GM18526 (cell line): ENCODE data around the gene PLA2R1.

Source experiments
- POLR2A ChIP-seq: IDR thresholded peaks from 3 replicates; pipeline ENCODE4 v1.6.1; 2011; ENCODE audit not compliant: insufficient read length; ENCODE audit errors: extremely low read depth

The PLA2R1 gene

DNA sequence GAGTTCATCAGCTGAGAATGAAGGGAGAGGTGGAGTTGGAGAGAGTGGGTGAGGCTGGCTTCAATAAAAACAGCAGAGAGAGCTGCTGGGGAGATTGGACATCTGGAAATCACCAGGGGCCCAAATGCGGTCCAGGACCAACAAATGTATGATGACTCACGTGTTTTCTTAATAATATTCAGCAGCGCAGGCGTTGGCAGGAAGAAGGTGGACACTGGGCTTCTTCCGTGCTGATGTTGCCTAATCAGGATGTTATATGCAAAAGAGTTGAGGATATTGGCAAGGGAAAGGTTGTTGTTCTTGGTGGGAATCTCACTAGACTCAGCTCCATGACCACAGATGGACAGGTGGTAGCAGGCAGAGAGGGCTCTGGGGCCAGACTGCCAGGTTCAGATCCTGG, 12.8 kb upstream of the PLA2R1 start:
- TF ChIP-seq POLR2A: no peak

DNA sequence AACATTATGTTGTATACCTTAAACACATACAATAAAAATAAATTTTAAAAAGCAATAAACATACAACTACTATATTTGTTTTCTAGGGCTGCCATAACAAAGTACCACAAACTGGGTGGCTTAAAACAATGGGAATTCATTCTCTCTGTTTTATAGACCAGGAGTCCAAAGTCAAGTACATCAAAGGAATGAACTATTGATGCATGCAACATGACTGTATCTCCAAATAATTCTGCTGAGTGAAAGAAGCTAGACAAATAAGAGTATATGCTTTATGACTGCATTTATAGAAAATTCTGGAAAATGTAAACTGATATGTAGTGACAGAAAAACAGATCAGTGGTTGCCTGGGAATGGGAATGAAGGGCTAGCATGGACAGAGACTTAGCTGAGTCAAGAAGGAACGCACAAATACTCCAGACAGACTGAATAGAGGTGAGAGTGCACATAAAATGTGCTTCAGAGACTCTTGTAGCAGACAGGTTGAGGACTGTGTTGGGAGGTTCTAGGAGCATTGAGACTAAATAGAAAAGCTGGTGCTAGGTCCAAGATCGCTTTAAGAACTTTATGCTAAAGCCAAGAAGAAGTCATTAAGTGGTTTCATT, 11.0 kb upstream of the PLA2R1 start:
- no peak for TF ChIP-seq POLR2A

DNA sequence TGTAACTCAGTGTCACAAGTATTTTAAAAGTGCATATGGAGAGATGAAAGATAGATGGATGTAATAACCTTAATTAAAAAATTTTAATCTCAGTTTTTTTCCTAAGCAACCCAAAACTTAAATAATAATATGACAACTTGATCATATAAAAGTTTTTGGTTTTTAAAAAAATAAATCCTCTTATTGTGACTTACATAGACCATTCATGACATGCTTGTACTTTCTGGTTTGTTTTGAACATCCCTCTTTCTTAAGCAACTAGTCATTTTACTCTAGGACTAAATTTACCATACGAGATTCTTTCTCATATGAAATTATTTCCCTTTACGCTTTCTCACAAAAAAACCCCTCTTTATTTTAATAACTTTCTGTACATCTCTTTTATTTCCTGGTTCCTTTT, 6.5 kb upstream of the PLA2R1 start:
- no peak for TF ChIP-seq POLR2A

DNA sequence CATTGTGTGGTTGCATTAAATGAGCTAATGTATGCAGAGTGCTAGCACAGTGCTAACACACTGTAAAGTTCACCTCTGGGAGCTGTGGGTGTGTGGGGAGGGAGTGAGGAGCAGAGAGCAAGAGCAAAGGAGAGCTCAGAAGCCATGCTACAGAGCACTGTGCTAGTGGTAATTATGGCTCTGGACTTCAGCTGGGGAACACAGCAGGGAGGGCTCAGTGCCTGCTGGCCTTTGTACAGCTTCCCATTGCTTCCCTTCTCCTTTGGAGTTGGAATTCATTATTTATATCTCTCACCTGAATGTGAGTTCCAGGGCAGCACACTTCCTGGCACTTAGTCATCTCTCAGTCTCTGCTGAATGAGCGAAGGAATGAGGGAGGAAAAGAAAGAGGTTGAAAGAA, 2.5 kb upstream of the PLA2R1 start:
- no peak for TF ChIP-seq POLR2A

DNA sequence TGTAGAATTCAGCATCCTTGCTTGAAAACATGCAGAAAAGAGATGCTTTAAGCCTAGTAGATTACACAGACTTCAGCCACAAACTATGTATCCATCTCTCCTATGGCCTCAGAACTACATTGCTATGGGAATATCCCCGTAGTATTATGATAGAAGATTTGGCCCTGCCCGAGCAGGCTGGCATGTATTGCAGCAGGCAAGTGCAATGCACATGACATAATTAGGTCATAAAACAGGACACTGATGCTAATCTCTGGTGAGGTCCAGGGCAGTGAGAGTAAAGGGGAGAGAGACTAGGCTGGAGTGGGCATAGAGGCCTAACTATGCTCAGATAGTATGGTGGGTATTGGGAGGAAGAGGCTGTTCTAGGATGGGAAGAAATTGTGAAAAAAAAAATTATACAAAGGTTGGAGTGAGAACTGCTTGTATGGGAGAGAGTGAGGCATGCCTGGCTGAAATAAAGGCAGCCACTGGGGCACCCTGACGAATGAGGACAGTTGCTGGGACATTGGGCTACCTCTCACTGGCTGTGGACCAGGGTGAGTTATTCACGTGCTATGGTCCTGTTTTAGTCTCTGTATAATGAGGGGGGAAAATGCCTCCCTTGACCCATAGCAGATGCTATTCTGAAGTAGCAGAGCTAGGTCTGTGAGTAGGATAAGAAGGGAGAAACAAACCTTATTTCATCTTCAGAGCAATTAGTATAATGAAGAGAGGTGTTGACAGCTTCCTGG, 1.6 kb upstream of the PLA2R1 start:
- TF ChIP-seq POLR2A: no peak

DNA sequence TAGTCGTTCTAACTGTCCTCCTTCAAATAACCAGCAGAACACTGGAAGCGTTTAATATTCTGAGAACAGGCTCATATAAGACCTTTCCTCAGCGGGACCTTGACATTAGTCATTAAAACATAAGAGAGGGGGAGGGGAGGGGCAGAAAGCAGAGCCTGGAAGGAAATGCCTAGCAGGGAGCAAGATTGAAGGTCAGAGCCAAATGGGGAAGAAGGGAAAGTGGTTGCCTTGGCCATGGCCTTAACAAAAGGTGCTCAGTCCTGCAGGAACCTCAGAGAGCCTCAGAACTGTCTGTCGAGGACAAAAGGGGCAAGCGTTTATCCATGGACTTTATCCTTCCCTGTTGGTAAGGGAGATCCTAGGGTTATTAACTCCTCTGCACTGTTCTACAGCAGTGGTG, 856 bp upstream of the PLA2R1 start:
- TF ChIP-seq POLR2A: no peak

DNA sequence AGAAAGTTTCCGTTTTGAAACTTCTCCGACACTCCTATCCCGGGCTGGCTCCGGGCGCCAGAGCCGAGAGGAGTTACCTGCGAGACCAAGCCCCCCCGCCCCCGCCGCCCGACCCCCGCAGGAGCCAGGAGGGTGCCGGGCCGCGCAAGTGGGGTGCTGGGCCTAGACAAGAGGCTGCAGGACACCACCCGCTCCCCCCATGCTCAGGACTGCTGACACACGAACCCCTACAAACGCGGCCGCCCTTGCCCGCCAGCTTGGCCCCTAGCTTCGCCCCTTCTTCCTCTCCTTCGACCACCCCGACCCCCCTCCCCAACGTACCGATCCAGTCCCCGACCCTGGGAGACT, 497 bp downstream of the PLA2R1 start:
- TF ChIP-seq POLR2A: no peak

DNA sequence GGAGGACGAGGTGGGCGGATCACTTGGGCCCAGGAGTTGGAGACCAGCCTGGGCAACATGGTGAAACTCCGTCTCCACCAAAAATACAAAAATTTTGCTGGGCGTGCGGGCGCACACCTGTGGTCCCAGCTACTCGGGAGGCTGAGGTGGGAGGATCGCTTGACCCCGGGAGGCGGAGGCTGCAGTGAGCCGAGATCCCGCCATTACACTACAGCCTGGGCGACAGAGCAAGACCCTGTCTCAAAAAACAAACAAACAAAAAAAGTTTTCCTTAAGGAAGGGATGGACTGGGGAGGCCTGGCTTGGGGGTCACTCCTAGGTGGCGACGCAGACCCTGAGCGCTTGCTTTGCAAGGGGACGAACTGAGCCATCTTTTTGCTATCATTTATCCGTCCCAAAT, 882 bp downstream of the PLA2R1 start:
- no peak for TF ChIP-seq POLR2A

DNA sequence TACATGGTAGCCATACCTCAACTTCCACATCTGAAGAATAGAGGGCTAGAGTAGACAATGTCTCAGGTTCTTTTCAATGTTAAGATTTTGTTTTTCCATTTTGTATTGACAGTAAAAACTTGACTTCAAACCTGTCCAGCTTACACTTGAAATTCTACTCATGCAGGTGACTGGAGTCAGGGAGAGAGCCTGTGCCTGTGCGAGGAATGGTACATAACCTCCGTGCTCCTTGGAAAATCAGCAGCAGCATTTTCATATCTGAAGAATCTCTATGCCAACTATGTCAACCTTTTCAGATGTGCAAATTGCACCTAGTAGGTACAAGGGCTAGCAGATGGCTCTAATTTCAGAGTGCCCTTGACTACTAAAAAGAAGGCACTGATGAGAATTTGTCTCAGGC, 2.1 kb downstream of the PLA2R1 start:
- no peak for TF ChIP-seq POLR2A

DNA sequence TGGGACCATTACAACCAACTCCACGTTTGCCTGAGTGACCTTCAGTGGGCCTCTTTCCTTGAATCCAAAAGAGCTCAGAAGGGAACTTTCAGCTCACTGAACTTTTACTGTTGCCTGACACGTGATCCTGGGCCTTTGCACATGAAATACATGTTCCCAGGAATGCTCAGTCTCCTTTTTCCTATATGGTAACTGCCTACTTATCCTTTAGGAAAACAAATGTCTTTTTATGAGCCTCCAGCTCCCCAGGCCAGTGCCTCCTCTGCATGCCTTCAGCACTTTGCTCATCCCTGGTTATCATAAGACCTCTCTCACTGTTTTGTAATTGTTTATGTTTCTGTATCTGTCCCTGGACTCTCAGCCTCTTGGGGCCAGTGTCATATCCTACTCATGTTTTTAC, 5.1 kb downstream of the PLA2R1 start:
- TF ChIP-seq POLR2A: no peak

DNA sequence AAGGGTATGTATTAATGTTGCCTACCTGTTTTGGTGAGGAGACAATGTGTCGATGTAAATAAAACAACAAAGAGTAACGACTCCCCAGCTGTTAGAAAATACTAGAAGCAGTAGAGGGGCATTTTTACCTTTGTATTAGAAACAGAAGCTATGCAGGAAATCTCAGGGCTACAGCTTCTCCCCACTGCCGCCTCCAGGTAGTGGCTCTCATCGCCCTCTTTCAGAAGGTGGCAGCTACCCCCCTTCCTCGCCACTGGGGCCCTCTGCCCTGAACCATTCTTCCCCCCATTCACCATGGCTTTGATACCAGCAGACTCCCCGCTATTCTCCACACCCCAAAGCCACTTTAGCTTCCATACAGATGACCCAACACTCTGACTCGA, 6.7 kb downstream of the PLA2R1 start:
- TF ChIP-seq POLR2A: no peak

DNA sequence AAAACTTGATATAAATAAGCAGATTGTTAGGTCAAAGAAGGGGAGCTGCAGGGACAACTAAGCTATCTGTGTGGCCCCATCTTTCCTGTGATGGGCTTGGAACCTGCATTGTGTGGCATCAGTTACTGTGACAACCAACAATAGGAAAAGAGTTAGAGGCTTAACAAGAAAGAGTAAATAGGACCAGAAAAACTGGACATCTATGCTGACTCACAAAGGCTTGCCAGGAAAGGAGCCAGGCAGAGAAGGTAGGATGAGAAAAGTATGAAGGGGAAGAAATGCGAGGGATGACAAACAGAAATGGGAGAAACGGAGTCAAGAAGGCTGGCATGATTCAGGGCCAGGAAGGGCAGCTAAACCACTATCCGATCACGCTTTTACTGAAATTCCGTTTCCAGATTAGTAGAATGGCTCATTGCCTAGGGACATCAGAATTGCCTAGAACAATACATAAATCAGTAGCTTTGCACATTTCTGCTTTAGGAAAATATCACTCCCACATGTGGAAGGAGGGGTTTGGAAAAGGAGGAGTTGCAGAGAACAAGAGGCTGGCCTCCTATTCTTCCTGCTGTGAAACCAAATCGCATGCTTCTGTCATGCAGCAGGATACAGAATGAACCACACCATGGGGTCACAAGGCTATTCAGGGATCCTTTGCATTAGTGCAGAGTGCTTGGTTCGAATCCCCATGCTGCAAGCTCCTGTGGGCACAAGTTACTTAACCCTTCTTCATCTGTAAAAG, 7.3 kb downstream of the PLA2R1 start:
- no peak for TF ChIP-seq POLR2A

DNA sequence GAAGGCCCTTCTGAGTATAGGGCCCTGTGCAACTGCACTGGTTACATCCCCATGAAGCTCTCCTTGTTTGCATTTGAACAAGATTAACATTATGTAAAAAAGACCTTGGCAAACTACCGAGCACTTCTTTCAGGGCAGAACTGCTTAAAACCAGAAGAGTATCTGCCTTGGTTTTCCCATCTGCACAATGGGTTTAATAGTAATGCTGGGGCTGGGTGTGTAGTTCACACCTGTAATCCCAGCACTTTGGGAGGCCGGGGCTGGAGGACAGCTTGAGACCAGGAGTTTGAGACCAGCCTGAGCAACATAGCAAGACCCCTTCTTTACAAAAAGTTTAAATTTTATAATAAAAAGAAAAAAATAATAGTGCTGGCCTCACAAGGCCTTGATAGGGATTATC, 8.5 kb downstream of the PLA2R1 start:
- no peak for TF ChIP-seq POLR2A

DNA sequence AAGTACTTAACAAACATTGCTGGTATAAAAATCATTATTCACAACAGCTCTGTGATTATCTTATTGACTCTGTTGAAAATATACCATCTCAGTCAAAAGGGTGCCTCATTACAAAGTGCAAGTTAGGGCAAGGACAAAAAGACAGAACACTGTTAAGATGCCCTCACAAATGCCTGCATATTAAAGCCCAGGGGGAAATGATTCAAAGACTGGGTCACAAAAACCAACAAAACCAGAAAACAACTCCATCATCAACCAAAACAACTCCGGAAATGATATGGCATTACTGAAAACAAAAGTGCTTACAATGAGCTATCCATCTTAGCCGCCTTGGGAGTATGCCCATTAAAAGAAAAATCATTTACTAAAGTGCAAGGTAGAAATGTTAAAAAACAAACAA, 9.9 kb downstream of the PLA2R1 start:
- TF ChIP-seq POLR2A: no peak

DNA sequence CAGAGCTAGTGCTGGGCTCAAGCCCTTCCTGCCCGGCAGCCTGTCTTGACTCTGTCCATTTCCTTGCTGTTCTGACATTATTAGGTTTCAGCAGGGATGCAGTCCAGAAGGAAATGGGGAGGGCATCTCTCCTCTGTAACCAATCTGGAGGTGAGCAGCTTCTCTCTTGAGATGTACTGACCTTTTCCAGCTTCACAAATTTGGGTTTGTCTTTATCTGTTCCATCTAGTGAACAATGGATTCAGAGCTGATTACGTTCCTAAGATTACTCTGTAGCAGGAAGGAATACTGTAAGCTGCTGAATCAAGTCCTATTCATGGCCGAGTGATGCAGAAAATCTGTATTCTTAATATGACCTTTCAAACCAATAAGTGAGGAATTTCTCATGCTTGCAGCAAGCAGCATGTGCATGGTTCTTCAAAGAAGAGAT, 11.0 kb downstream of the PLA2R1 start:
- TF ChIP-seq POLR2A: no peak

DNA sequence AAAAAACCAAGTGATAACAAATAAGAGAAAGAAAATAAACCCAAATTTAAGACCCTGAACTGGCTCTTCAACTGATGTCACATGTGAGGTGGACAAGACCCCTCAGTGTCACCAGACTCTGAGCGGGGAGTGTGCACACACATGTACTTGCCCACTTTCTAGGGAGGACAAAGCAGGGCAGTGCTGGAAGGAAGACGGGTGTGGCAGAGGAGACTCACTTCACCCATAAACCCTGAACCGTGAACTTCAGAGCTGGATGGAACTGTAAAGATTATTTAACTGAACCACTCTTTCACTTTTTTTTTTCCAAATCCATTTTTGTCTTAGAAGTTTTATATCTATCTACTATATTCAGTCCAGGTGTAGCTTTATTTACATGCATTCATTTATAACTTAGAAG, 12.3 kb downstream of the PLA2R1 start:
- TF ChIP-seq POLR2A: no peak
